Retinal pigment epithelial cell (primary cell): ENCODE results near the gene FYN.

ENCODE experiments used
- DNase-seq: peaks from one replicate; pipeline ENCODE4 v3.0.0-alpha.2; 2010; ENCODE audit warnings: low read depth
- H3K4me3 ChIP-seq: 2 replicates; pipeline ENCODE4 v1.5.1; 2011; ENCODE audit warnings: mild to moderate bottlenecking, low read length, control low read depth, moderate library complexity
- TF ChIP-seq, protein P1 (sequence below): conservative IDR thresholded peaks from 2 replicates; pipeline ENCODE4 v1.5.1; 2011; ENCODE audit warnings: low read depth, low read length, control low read depth, inconsistent platforms

Gene FYN

GRCh38 chr6:111871207-111871606 lies 2.0 kb downstream of the FYN start:
- no peak for DNase-seq
- TF ChIP-seq, protein P1, sequence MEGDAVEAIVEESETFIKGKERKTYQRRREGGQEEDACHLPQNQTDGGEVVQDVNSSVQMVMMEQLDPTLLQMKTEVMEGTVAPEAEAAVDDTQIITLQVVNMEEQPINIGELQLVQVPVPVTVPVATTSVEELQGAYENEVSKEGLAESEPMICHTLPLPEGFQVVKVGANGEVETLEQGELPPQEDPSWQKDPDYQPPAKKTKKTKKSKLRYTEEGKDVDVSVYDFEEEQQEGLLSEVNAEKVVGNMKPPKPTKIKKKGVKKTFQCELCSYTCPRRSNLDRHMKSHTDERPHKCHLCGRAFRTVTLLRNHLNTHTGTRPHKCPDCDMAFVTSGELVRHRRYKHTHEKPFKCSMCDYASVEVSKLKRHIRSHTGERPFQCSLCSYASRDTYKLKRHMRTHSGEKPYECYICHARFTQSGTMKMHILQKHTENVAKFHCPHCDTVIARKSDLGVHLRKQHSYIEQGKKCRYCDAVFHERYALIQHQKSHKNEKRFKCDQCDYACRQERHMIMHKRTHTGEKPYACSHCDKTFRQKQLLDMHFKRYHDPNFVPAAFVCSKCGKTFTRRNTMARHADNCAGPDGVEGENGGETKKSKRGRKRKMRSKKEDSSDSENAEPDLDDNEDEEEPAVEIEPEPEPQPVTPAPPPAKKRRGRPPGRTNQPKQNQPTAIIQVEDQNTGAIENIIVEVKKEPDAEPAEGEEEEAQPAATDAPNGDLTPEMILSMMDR = no peak
- peak overlapping the region; percentile 85 for H3K4me3 ChIP-seq

GRCh38 chr6:111870742-111871064 lies 2.5 kb downstream of the FYN start:
- no peak overlapping the region for H3K4me3 ChIP-seq
- TF ChIP-seq, protein P1 = no peak
- DNase-seq = no peak

GRCh38 chr6:111870051-111870741 lies 3.1 kb downstream of the FYN start:
- H3K4me3 ChIP-seq = no peak overlapping the region
- DNase-seq = no peak
- TF ChIP-seq, protein P1 = no peak

GRCh38 chr6:111866857-111867256 lies 6.4 kb downstream of the FYN start:
- no peak overlapping the region for H3K4me3 ChIP-seq
- DNase-seq = no peak
- TF ChIP-seq, protein P1 = no peak

DNA sequence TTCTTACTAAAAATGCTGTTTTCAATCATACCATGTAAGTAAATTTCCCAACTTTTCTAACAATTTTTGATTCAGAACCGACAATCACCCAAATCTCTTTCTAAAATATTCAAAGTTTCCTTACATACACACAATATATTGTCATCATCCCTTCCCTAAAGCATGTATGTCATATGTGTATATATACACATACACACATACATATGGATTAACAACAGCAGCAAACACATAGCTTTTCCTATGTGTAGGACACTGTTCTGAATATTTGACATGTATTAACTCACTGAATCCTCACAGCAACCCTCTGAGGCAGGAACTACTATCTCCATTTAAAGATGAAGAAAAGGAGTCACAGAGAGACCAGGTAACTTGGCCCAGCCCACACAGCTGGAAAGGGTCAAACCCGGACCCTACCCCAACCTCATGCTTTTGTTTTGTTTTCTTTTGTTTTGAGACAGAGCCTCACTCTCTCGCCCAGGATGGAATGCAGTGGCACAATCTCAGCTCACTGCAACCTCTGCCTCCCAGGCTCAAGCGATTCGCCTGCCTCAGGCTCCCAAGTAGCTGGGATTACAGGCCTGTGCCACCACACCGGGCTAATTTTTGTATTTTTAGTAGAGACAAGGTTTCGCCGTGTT lies 7.2 kb downstream of the FYN start:
- no peak overlapping the region for H3K4me3 ChIP-seq
- no peak for DNase-seq

GRCh38 chr6:111865049-111865585 lies 8.1 kb downstream of the FYN start:
- DNase-seq = no peak
- TF ChIP-seq, protein P1 = no peak
- no peak overlapping the region for H3K4me3 ChIP-seq

More for the DNA sequence above, 7.2 kb downstream of the FYN start:
- TF ChIP-seq, protein P1 = no peak
